ENCODE measurements around the gene ZNF222.

DNA sequence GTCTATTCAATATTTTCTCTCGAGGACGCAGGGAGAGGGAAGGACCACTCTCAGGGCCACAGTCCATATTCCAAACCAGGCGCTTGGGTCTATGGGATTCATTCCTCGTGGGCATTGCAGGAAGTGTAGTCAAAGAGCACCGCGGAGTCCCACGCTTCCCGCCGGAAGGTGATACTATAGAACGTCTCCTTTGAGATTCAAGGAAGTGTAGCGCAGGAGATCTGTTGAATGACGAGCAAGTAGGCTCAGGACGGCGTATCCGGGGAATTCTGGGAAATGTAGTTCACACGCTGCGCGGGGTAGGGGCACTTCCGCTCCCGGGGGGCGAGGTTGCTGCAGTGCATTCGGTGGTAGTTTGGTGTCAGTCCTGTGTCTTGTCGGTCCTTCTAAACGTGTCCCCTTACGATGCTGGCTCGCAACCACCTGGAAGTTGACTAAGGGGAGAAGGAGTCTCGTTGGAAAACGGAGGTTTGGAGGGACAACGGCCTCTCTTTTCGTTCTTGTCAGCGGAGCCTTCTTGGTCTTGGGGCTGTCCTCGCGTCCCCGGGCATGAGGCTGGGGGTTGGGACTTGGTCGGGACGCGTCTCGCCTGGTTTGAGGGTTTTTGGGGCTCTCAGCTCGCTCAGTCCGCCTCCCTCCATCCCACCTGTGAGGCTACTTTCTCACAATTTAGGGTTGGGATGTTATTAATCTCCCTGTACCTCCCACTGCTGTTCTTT, 46.8 kb downstream of the ZNF222 start, which contains the start of gene ZNF284:
- TF ChIP-seq CTCF (conservative IDR thresholded peaks at IDR 0.05; ENCODE audit: low read depth, low read length): no peak
- no peak for TF ChIP-seq EZH2phosphoT487 (IDR thresholded peaks at IDR 0.05; ENCODE audit: borderline replicate concordance, low read length)
